SK-N-SH treated with all-trans-retinoic acid at 6 μM for 48 hours (cell line): Measurements from ENCODE around the gene XAB2.
"Not testable (repeated sequence)": the region's sequence is repeated elsewhere in the genome, so short reads cannot be mapped to it uniquely, and the experiment has no call there.

Experiments
- ATAC-seq: fragments of 200-7000 bp; cut with Tn5 transposase; 3 replicates; pipeline ENCODE4 v1.9.1; 2020; ENCODE audit warnings: mild to moderate bottlenecking, moderate library complexity
- ARNTL ChIP-seq: fragments of 450-650 bp; formaldehyde crosslinking; IDR thresholded peaks from 2 replicates; pipeline ENCODE4 v1.5.0; 2020; ENCODE audit warnings: low read depth, mild to moderate bottlenecking, moderate library complexity, borderline replicate concordance
- BACH2 ChIP-seq: fragments of 250-450 bp; sonication (Bioruptor Pico); IDR thresholded peaks from 2 replicates; pipeline ENCODE4 v1.9.0; 2021; ENCODE audit warnings: mild to moderate bottlenecking, borderline replicate concordance
- CSDC2 ChIP-seq: fragments of 250-450 bp; sonication (Bioruptor Pico); IDR thresholded peaks from 2 replicates; pipeline ENCODE4 v1.5.0; 2020; ENCODE audit warnings: mild to moderate bottlenecking, moderate library complexity
- ESRRG ChIP-seq: fragments of 250-450 bp; sonication (Bioruptor Pico); IDR thresholded peaks from 2 replicates; pipeline ENCODE4 v1.6.1; 2021; ENCODE audit warnings: mild to moderate bottlenecking
- GLIS3 ChIP-seq: fragments of 250-450 bp; sonication (Bioruptor Pico); IDR thresholded peaks from 2 replicates; pipeline ENCODE4 v1.5.0; 2020; ENCODE audit warnings: mild to moderate bottlenecking, moderate library complexity
- ISL1 ChIP-seq: fragments of 250-450 bp; sonication (Bioruptor Pico); IDR thresholded peaks from 2 replicates; pipeline ENCODE4 v2.1.2; 2022; ENCODE audit warnings: mild to moderate bottlenecking, moderate library complexity
- PATZ1 ChIP-seq: fragments of 250-450 bp; sonication (Bioruptor Pico); IDR thresholded peaks from 2 replicates; pipeline ENCODE4 v1.8.0; 2020; ENCODE audit warnings: mild to moderate bottlenecking, moderate library complexity, borderline replicate concordance
- POU6F1 ChIP-seq: fragments of 250-450 bp; sonication (Bioruptor Pico); IDR thresholded peaks from 2 replicates; pipeline ENCODE4 v1.8.0; 2021; ENCODE audit warnings: low read depth, mild to moderate bottlenecking, moderate library complexity, borderline replicate concordance
- PPARA ChIP-seq: fragments of 250-450 bp; sonication (Bioruptor Pico); IDR thresholded peaks from 2 replicates; pipeline ENCODE4 v1.5.0; 2020; ENCODE audit warnings: mild to moderate bottlenecking, borderline replicate concordance
- RARB ChIP-seq: fragments of 250-450 bp; sonication (Bioruptor Pico); IDR thresholded peaks from 2 replicates; pipeline ENCODE4 v1.8.0; 2021; ENCODE audit warnings: mild to moderate bottlenecking, moderate library complexity
- SNAI2 ChIP-seq: fragments of 250-450 bp; sonication (Bioruptor Pico); IDR thresholded peaks from 2 replicates; pipeline ENCODE4 v1.5.0; 2020; ENCODE audit warnings: mild to moderate bottlenecking, moderate library complexity
- TCF4 ChIP-seq: fragments of 250-450 bp; sonication (Bioruptor Pico); IDR thresholded peaks from 2 replicates; pipeline ENCODE4 v1.8.0; 2021; ENCODE audit warnings: mild to moderate bottlenecking, moderate library complexity, borderline replicate concordance
- TOX ChIP-seq: fragments of 250-450 bp; sonication (Bioruptor Pico); IDR thresholded peaks from 2 replicates; pipeline ENCODE4 v1.8.0; 2021; ENCODE audit warnings: mild to moderate bottlenecking, moderate library complexity, borderline replicate concordance
- ZC3H10 ChIP-seq: fragments of 250-450 bp; sonication (Bioruptor Pico); IDR thresholded peaks from 2 replicates; pipeline ENCODE4 v1.5.1; 2021; ENCODE audit warnings: mild to moderate bottlenecking, moderate library complexity
- ZFP3 ChIP-seq: fragments of 250-450 bp; sonication (Bioruptor Pico); IDR thresholded peaks from 2 replicates; pipeline ENCODE4 v1.5.0; 2020; ENCODE audit warnings: mild to moderate bottlenecking, moderate library complexity
- ZFP30 ChIP-seq: fragments of 450-650 bp; formaldehyde crosslinking; IDR thresholded peaks from 2 replicates; pipeline ENCODE4 v1.5.0; 2022; ENCODE audit warnings: mild to moderate bottlenecking, moderate library complexity
- ZNF70 ChIP-seq: fragments of 450-650 bp; formaldehyde crosslinking; IDR thresholded peaks from 2 replicates; pipeline ENCODE4 v1.5.0; 2020; ENCODE audit warnings: mild to moderate bottlenecking, moderate library complexity
- TF ChIP-seq, protein P1 (sequence below): fragments of 250-450 bp; sonication (Bioruptor Pico); IDR thresholded peaks from 2 replicates; pipeline ENCODE4 v1.5.0; 2020; ENCODE audit warnings: mild to moderate bottlenecking, moderate library complexity

XAB2 gene

GRCh38 chr19:7645656-7646425, 16.5 kb upstream of the XAB2 start:
- TF ChIP-seq ISL1 (CRISPR knock-in tag) (no peak), PATZ1 (CRISPR knock-in tag) (no peak), CSDC2 (CRISPR knock-in tag) (no peak), TOX (CRISPR knock-in tag) (no peak), TCF4 (no peak), GLIS3 (CRISPR knock-in tag) (no peak), ZFP3 (CRISPR knock-in tag) (no peak), RARB (CRISPR knock-in tag) (no peak), ZFP30 (CRISPR knock-in tag) (no peak), ARNTL (no peak), SNAI2 (CRISPR knock-in tag) (no peak), ZNF70 (CRISPR knock-in tag) (no peak), BACH2 (CRISPR knock-in tag) (no peak), ZC3H10 (CRISPR knock-in tag) (no peak), PPARA (CRISPR knock-in tag) (no peak), ESRRG (CRISPR knock-in tag) (no peak)
- ATAC-seq = no peak

GRCh38 chr19:7645163-7645562, 15.8 kb upstream of the XAB2 start:
- ATAC-seq = no peak
- TF ChIP-seq, protein P1, sequence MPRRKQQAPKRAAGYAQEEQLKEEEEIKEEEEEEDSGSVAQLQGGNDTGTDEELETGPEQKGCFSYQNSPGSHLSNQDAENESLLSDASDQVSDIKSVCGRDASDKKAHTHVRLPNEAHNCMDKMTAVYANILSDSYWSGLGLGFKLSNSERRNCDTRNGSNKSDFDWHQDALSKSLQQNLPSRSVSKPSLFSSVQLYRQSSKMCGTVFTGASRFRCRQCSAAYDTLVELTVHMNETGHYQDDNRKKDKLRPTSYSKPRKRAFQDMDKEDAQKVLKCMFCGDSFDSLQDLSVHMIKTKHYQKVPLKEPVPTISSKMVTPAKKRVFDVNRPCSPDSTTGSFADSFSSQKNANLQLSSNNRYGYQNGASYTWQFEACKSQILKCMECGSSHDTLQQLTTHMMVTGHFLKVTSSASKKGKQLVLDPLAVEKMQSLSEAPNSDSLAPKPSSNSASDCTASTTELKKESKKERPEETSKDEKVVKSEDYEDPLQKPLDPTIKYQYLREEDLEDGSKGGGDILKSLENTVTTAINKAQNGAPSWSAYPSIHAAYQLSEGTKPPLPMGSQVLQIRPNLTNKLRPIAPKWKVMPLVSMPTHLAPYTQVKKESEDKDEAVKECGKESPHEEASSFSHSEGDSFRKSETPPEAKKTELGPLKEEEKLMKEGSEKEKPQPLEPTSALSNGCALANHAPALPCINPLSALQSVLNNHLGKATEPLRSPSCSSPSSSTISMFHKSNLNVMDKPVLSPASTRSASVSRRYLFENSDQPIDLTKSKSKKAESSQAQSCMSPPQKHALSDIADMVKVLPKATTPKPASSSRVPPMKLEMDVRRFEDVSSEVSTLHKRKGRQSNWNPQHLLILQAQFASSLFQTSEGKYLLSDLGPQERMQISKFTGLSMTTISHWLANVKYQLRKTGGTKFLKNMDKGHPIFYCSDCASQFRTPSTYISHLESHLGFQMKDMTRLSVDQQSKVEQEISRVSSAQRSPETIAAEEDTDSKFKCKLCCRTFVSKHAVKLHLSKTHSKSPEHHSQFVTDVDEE (CRISPR knock-in tag) = no peak
- no peak for TF ChIP-seq TCF4
- TF ChIP-seq SNAI2 (CRISPR knock-in tag) = no peak
- TF ChIP-seq POU6F1 = no peak
- no peak for TF ChIP-seq ESRRG (CRISPR knock-in tag)
- no peak for TF ChIP-seq ISL1 (CRISPR knock-in tag)

GRCh38 chr19:7644550-7644877, 15.2 kb upstream of the XAB2 start:
- ATAC-seq = no peak

DNA sequence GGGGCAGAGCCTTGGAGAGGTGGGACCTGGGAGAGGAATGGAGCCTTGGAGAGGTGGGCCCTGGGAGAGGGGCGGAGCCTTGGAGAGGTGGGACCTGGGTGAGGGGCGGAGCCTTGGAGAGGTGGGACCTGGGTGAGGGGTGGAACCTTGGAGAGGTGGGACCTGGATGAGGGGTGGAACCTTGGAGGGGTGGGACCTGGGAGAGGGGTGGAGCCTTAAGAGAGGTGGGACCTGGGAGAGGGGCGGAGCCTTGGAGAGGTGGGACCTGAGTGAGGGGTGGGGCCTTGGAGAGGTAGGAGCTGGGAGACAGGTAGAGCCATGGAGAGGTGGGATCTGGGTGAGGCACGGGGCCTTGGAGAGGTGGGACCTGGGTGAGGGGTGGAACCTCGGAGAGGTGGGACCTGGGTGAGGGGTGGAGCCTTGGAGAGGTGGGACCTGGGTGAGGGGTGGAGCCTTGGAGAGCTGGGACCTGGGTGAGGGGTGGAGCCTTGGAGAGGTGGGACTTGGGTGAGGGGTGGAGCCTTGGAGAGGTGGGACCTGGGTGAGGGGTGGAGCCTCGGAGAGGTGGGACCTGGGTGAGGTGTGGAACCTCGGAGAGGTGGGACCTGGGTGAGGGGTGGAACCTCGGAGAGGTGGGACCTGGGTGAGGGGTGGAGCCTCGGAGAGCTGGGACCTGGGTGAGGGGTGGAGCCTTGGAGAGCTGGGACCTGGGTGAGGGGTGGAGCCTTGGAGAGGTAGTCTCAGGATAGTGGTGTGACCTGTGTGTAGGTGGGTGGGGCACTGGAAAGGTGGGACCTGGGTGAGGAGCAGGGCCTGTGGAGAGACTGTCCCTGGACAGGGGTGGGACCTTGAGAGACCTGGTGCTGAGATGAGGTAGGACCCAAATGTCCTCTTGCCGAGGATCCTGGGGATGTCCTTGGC, 14.5 kb upstream of the XAB2 start:
- ATAC-seq = not testable (repeated sequence)

More at GRCh38 chr19:7644550-7644877, 15.2 kb upstream of the XAB2 start:
- TF ChIP-seq GLIS3 (CRISPR knock-in tag) = no peak
- no peak for TF ChIP-seq CSDC2 (CRISPR knock-in tag)
- TF ChIP-seq, all 23 proteins: peak for 0

GRCh38 chr19:7643031-7643415, 13.7 kb upstream of the XAB2 start:
- no peak for TF ChIP-seq CSDC2 (CRISPR knock-in tag)
- no peak for ATAC-seq
